Measurements from ENCODE around the gene ARHGAP21. TPM values are rescaled to one million over a fixed set of nuclear protein-coding genes. Genes with fewer than 3 reads are reported as not detected.

Gene ARHGAP21
- total RNA-seq, 1 donor from 2014 or later: 40.0 TPM

- H3K36me3 Mint-ChIP-seq (ENCODE audit: low read depth): peaks cover 21% of the 10 kb centered on the region
- H3K27me3 Mint-ChIP-seq (ENCODE audit: low read depth): no peaks in the 10 kb centered on the region
- no peak for DNase-seq (ENCODE audit: low spot score)
- no peak overlapping the region for H3K27ac Mint-ChIP-seq
- no peaks in the 10 kb centered on the region for H3K9me3 Mint-ChIP-seq
- H3K4me1 Mint-ChIP-seq (ENCODE audit: low read depth): peaks cover 25% of the 10 kb centered on the region
- intact Hi-C loops (cut with micrococcal nuclease): loop anchor here (2.0 to 5.0 kb wide), 4 partner anchors 13 to 342 kb away; no protein-coding TSS in a partner anchor
- no peak overlapping the region for H3K4me3 Mint-ChIP-seq (ENCODE audit: low read depth)
Measured at GRCh38 chr10:24720096-24720495, 3.6 kb downstream of the ARHGAP21 start.

GRCh38 chr10:24718031-24718855 lies 5.4 kb downstream of the ARHGAP21 start:
- Mint-ChIP-seq H3K4me3 (ENCODE audit: low read depth) (no peak overlapping the region), H3K36me3 (ENCODE audit: low read depth) (peaks cover 21% of the 10 kb centered on the region), H3K27ac (no peak overlapping the region), H3K9me3 (no peaks in the 10 kb centered on the region), H3K27me3 (ENCODE audit: low read depth) (no peaks in the 10 kb centered on the region), H3K4me1 (ENCODE audit: low read depth) (peaks cover 28% of the 10 kb centered on the region)
- no peak for DNase-seq (ENCODE audit: low spot score)
- intact Hi-C loops (cut with micrococcal nuclease): no loop called here

GRCh38 chr10:24716295-24716694 lies 7.4 kb downstream of the ARHGAP21 start:
- no peaks in the 10 kb centered on the region for H3K9me3 Mint-ChIP-seq
- peaks cover 23% of the 10 kb centered on the region for H3K4me1 Mint-ChIP-seq (ENCODE audit: low read depth)
- H3K36me3 Mint-ChIP-seq (ENCODE audit: low read depth): peaks cover 12% of the 10 kb centered on the region
- DNase-seq (ENCODE audit: low spot score): no peak
- no peaks in the 10 kb centered on the region for H3K27me3 Mint-ChIP-seq (ENCODE audit: low read depth)
- no peak overlapping the region for H3K4me3 Mint-ChIP-seq (ENCODE audit: low read depth)
- intact Hi-C loops (cut with micrococcal nuclease): no loop called here
- no peak overlapping the region for H3K27ac Mint-ChIP-seq

GRCh38 chr10:24715246-24715769 lies 8.4 kb downstream of the ARHGAP21 start:
- no peak for DNase-seq (ENCODE audit: low spot score)
- H3K36me3 Mint-ChIP-seq (ENCODE audit: low read depth): peaks cover 4% of the 10 kb centered on the region

GRCh38 chr10:24713086-24713485 lies 10.6 kb downstream of the ARHGAP21 start:
- H3K27ac Mint-ChIP-seq: no peak overlapping the region
- intact Hi-C loops (cut with micrococcal nuclease): no loop called here

More at GRCh38 chr10:24715246-24715769, 8.4 kb downstream of the ARHGAP21 start:
- H3K4me1 Mint-ChIP-seq (ENCODE audit: low read depth): peaks cover 16% of the 10 kb centered on the region
- intact Hi-C loops (cut with micrococcal nuclease): no loop called here
- no peaks in the 10 kb centered on the region for H3K27me3 Mint-ChIP-seq (ENCODE audit: low read depth)
- H3K27ac Mint-ChIP-seq: no peak overlapping the region
- H3K4me3 Mint-ChIP-seq (ENCODE audit: low read depth): no peak overlapping the region
- H3K9me3 Mint-ChIP-seq: no peaks in the 10 kb centered on the region

GRCh38 chr10:24711465-24711864 lies 12.2 kb downstream of the ARHGAP21 start:
- Mint-ChIP-seq H3K4me3 (ENCODE audit: low read depth) (no peak overlapping the region), H3K4me1 (ENCODE audit: low read depth) (peaks cover 14% of the 10 kb centered on the region), H3K36me3 (ENCODE audit: low read depth) (no peaks in the 10 kb centered on the region), H3K27ac (no peak overlapping the region), H3K9me3 (no peaks in the 10 kb centered on the region), H3K27me3 (ENCODE audit: low read depth) (no peaks in the 10 kb centered on the region)
- intact Hi-C loops (cut with micrococcal nuclease): no loop called here
- no peak for DNase-seq (ENCODE audit: low spot score)

More at GRCh38 chr10:24713086-24713485, 10.6 kb downstream of the ARHGAP21 start:
- Mint-ChIP-seq H3K36me3 (ENCODE audit: low read depth) (no peaks in the 10 kb centered on the region), H3K4me1 (ENCODE audit: low read depth) (peaks cover 14% of the 10 kb centered on the region), H3K4me3 (ENCODE audit: low read depth) (no peak overlapping the region), H3K9me3 (no peaks in the 10 kb centered on the region), H3K27me3 (ENCODE audit: low read depth) (no peaks in the 10 kb centered on the region)
- DNase-seq (ENCODE audit: low spot score): no peak

GRCh38 chr10:24708081-24708480 lies 15.6 kb downstream of the ARHGAP21 start:
- no peak for DNase-seq (ENCODE audit: low spot score)
- H3K36me3 Mint-ChIP-seq (ENCODE audit: low read depth): no peaks in the 10 kb centered on the region
- H3K27me3 Mint-ChIP-seq (ENCODE audit: low read depth): no peaks in the 10 kb centered on the region
- peaks cover 12% of the 10 kb centered on the region for H3K4me1 Mint-ChIP-seq (ENCODE audit: low read depth)
- no peak overlapping the region for H3K27ac Mint-ChIP-seq
- intact Hi-C loops (cut with micrococcal nuclease): loop anchor here (5.0 kb wide), 1 partner anchor 66 kb away; no protein-coding TSS in a partner anchor
- H3K4me3 Mint-ChIP-seq (ENCODE audit: low read depth): no peak overlapping the region
- H3K9me3 Mint-ChIP-seq: no peaks in the 10 kb centered on the region

- H3K4me1 Mint-ChIP-seq (ENCODE audit: low read depth): peaks cover 10% of the 10 kb centered on the region
- no peak overlapping the region for H3K27ac Mint-ChIP-seq
- H3K27me3 Mint-ChIP-seq (ENCODE audit: low read depth): no peaks in the 10 kb centered on the region
- H3K36me3 Mint-ChIP-seq (ENCODE audit: low read depth): no peaks in the 10 kb centered on the region
- no peaks in the 10 kb centered on the region for H3K9me3 Mint-ChIP-seq
- H3K4me3 Mint-ChIP-seq (ENCODE audit: low read depth): no peak overlapping the region
- DNase-seq (ENCODE audit: low spot score): no peak
- intact Hi-C loops (cut with micrococcal nuclease): loop anchor here (1.0 to 5.0 kb wide), 3 partner anchors 13 to 118 kb away; no protein-coding TSS in a partner anchor
Measured at GRCh38 chr10:24707445-24707844, 16.2 kb downstream of the ARHGAP21 start.

GRCh38 chr10:24706479-24707118 lies 17.1 kb downstream of the ARHGAP21 start:
- Mint-ChIP-seq H3K36me3 (ENCODE audit: low read depth) (peaks cover 2% of the 10 kb centered on the region), H3K4me3 (ENCODE audit: low read depth) (no peak overlapping the region), H3K27ac (no peak overlapping the region), H3K4me1 (ENCODE audit: low read depth) (peaks cover 13% of the 10 kb centered on the region), H3K9me3 (no peaks in the 10 kb centered on the region), H3K27me3 (ENCODE audit: low read depth) (no peaks in the 10 kb centered on the region)
- DNase-seq (ENCODE audit: low spot score): no peak
- intact Hi-C loops (cut with micrococcal nuclease): loop anchor here (1.0 to 5.0 kb wide), 3 partner anchors 14 to 119 kb away; no protein-coding TSS in a partner anchor

GRCh38 chr10:24703700-24704099 lies 20.0 kb downstream of the ARHGAP21 start:
- no peaks in the 10 kb centered on the region for H3K9me3 Mint-ChIP-seq
- no peaks in the 10 kb centered on the region for H3K27me3 Mint-ChIP-seq (ENCODE audit: low read depth)

GRCh38 chr10:24701447-24701846 lies 22.2 kb downstream of the ARHGAP21 start:
- H3K36me3 Mint-ChIP-seq (ENCODE audit: low read depth): peaks cover 2% of the 10 kb centered on the region
- H3K27me3 Mint-ChIP-seq (ENCODE audit: low read depth): no peaks in the 10 kb centered on the region
- peaks cover 12% of the 10 kb centered on the region for H3K4me1 Mint-ChIP-seq (ENCODE audit: low read depth)
- no peak for DNase-seq (ENCODE audit: low spot score)
- H3K27ac Mint-ChIP-seq: peak overlapping the region; percentile 18
- intact Hi-C loops (cut with micrococcal nuclease): no loop called here
- H3K4me3 Mint-ChIP-seq (ENCODE audit: low read depth): no peak overlapping the region
- H3K9me3 Mint-ChIP-seq: no peaks in the 10 kb centered on the region

More at GRCh38 chr10:24703700-24704099, 20.0 kb downstream of the ARHGAP21 start:
- H3K4me3 Mint-ChIP-seq (ENCODE audit: low read depth): no peak overlapping the region
- H3K36me3 Mint-ChIP-seq (ENCODE audit: low read depth): peaks cover 2% of the 10 kb centered on the region
- intact Hi-C loops (cut with micrococcal nuclease): no loop called here
- no peak overlapping the region for H3K27ac Mint-ChIP-seq
- H3K4me1 Mint-ChIP-seq (ENCODE audit: low read depth): peaks cover 12% of the 10 kb centered on the region
- DNase-seq (ENCODE audit: low spot score): no peak

- intact Hi-C loops (cut with micrococcal nuclease): no loop called here
- Mint-ChIP-seq H3K36me3 (ENCODE audit: low read depth) (peaks cover 2% of the 10 kb centered on the region), H3K4me1 (ENCODE audit: low read depth) (peaks cover 12% of the 10 kb centered on the region), H3K27me3 (ENCODE audit: low read depth) (no peaks in the 10 kb centered on the region), H3K4me3 (ENCODE audit: low read depth) (no peak overlapping the region), H3K27ac (no peak overlapping the region), H3K9me3 (no peaks in the 10 kb centered on the region)
- DNase-seq (ENCODE audit: low spot score): no peak
Measured at GRCh38 chr10:24700948-24701347, 22.7 kb downstream of the ARHGAP21 start.

- no peaks in the 10 kb centered on the region for H3K27me3 Mint-ChIP-seq (ENCODE audit: low read depth)
- H3K27ac Mint-ChIP-seq: no peak overlapping the region
- intact Hi-C loops (cut with micrococcal nuclease): no loop called here
- no peaks in the 10 kb centered on the region for H3K9me3 Mint-ChIP-seq
- DNase-seq (ENCODE audit: low spot score): no peak
- H3K36me3 Mint-ChIP-seq (ENCODE audit: low read depth): peaks cover 2% of the 10 kb centered on the region
- H3K4me1 Mint-ChIP-seq (ENCODE audit: low read depth): peaks cover 9% of the 10 kb centered on the region
- no peak overlapping the region for H3K4me3 Mint-ChIP-seq (ENCODE audit: low read depth)
Measured at GRCh38 chr10:24698270-24698669, 25.4 kb downstream of the ARHGAP21 start.

All from activated T-helper 2 cell treated with anti-CD3 and anti-CD28 coated beads, Interferon-gamma antibody, Interleukin-2, Interleukin-4, amounts not matched to agents 10 μg/mL and 5 μg/mL and 100 μg/mL, durations not matched to agents 14 hours and 24 hours and 36 hours (primary cell).